ENCODE measurements around the gene ANO1.

The ANO1 gene

GRCh38 chr11:70144262-70144661 is 66.1 kb downstream of the ANO1 start:
- Histone ChIP-seq H2AFZ (ENCODE audit: low read length) (no peak overlapping the region), H3K79me2 (ENCODE audit: low read length) (no peaks in the 10 kb centered on the region), H3F3A (ENCODE audit: insufficient read depth, low read length) (no peaks in the 10 kb centered on the region), H3K9me2 (replicated peaks; ENCODE audit: insufficient read depth, low read length) (no peaks in the 10 kb centered on the region), H3K9me3 (replicated peaks; ENCODE audit: insufficient read depth, low read length) (no peaks in the 10 kb centered on the region), H4K20me1 (ENCODE audit: insufficient read depth, low read length) (no peaks in the 10 kb centered on the region), H3K4me3 (ENCODE audit: low read length) (no peak overlapping the region), H3K4me2 (ENCODE audit: low read depth, low read length) (no peak overlapping the region), H3K36me3 (replicated peaks; ENCODE audit: insufficient read depth, low read length) (no peaks in the 10 kb centered on the region), H3K27ac (ENCODE audit: low read length) (no peak overlapping the region), H3K4me1 (ENCODE audit: low read length) (no peaks in the 10 kb centered on the region), H3K27me3 (replicated peaks; ENCODE audit: insufficient read depth, low read length) (peaks cover 100% of the 10 kb centered on the region), H3K9ac (ENCODE audit: low read length) (no peak overlapping the region)
- no peak for DNase-seq
- no peak for TF ChIP-seq EZH2 (optimal IDR thresholded peaks at IDR 0.05; ENCODE audit: low read depth, low read length)
- no peak for TF ChIP-seq EZH2phosphoT487 (IDR thresholded peaks at IDR 0.05; ENCODE audit: low read length)
- no peak for TF ChIP-seq CTCF (IDR thresholded peaks at IDR 0.05; ENCODE audit: low read length)

DNA sequence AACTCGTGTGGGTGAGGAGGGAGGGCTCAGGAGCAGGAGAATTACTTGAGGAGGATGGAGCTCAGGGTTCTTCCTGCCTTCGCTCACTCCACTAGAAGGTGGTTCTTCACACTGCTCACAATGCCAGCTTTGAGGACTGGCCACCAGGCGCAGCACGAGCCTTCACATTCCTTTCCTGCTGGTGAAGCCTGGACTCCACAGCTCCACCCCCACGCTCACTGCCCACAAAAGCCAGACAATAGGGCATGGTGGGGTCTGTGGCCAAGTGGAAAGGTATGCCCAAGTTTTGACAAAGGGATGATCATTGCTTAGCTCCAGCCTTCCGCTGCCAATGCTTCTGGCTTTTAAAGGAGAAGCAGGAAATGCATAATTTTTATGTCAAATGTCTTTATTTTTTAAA is 67.0 kb downstream of the ANO1 start:
- H3K4me2 ChIP-seq (ENCODE audit: low read depth, low read length): no peak overlapping the region
- H2AFZ ChIP-seq (ENCODE audit: low read length): no peak overlapping the region
- no peak overlapping the region for H3K9ac ChIP-seq (ENCODE audit: low read length)
- no peaks in the 10 kb centered on the region for H3K36me3 ChIP-seq (replicated peaks; ENCODE audit: insufficient read depth, low read length)
- H3K79me2 ChIP-seq (ENCODE audit: low read length): no peaks in the 10 kb centered on the region
- H4K20me1 ChIP-seq (ENCODE audit: insufficient read depth, low read length): no peaks in the 10 kb centered on the region
- no peaks in the 10 kb centered on the region for H3K9me3 ChIP-seq (replicated peaks; ENCODE audit: insufficient read depth, low read length)
- H3K4me1 ChIP-seq (ENCODE audit: low read length): no peaks in the 10 kb centered on the region
- H3F3A ChIP-seq (ENCODE audit: insufficient read depth, low read length): no peaks in the 10 kb centered on the region
- no peaks in the 10 kb centered on the region for H3K9me2 ChIP-seq (replicated peaks; ENCODE audit: insufficient read depth, low read length)
- H3K27ac ChIP-seq (ENCODE audit: low read length): no peak overlapping the region
- H3K27me3 ChIP-seq (replicated peaks; ENCODE audit: insufficient read depth, low read length): peaks cover 100% of the 10 kb centered on the region
- TF ChIP-seq EZH2 (optimal IDR thresholded peaks at IDR 0.05; ENCODE audit: low read depth, low read length) (no peak), CTCF (IDR thresholded peaks at IDR 0.05; ENCODE audit: low read length) (no peak), EZH2phosphoT487 (IDR thresholded peaks at IDR 0.05; ENCODE audit: low read length) (no peak)
- no peak for DNase-seq
- H3K4me3 ChIP-seq (ENCODE audit: low read length): no peak overlapping the region

GRCh38 chr11:70145841-70146240 is 67.7 kb downstream of the ANO1 start:
- Histone ChIP-seq H3K4me2 (ENCODE audit: low read depth, low read length) (no peak overlapping the region), H3K9me2 (replicated peaks; ENCODE audit: insufficient read depth, low read length) (no peaks in the 10 kb centered on the region), H3F3A (ENCODE audit: insufficient read depth, low read length) (no peaks in the 10 kb centered on the region), H3K79me2 (ENCODE audit: low read length) (no peaks in the 10 kb centered on the region), H3K9me3 (replicated peaks; ENCODE audit: insufficient read depth, low read length) (no peaks in the 10 kb centered on the region), H3K4me3 (ENCODE audit: low read length) (no peak overlapping the region), H3K4me1 (ENCODE audit: low read length) (no peaks in the 10 kb centered on the region), H3K36me3 (replicated peaks; ENCODE audit: insufficient read depth, low read length) (no peaks in the 10 kb centered on the region), H3K27ac (ENCODE audit: low read length) (no peak overlapping the region), H3K27me3 (replicated peaks; ENCODE audit: insufficient read depth, low read length) (peaks cover 100% of the 10 kb centered on the region), H2AFZ (ENCODE audit: low read length) (no peak overlapping the region), H4K20me1 (ENCODE audit: insufficient read depth, low read length) (no peaks in the 10 kb centered on the region), H3K9ac (ENCODE audit: low read length) (no peak overlapping the region)
- TF ChIP-seq EZH2 (optimal IDR thresholded peaks at IDR 0.05; ENCODE audit: low read depth, low read length): no peak
- no peak for DNase-seq

GRCh38 chr11:70146299-70146698 is 68.2 kb downstream of the ANO1 start:
- no peak overlapping the region for H3K4me3 ChIP-seq (ENCODE audit: low read length)
- peaks cover 100% of the 10 kb centered on the region for H3K27me3 ChIP-seq (replicated peaks; ENCODE audit: insufficient read depth, low read length)
- no peaks in the 10 kb centered on the region for H3K36me3 ChIP-seq (replicated peaks; ENCODE audit: insufficient read depth, low read length)
- no peaks in the 10 kb centered on the region for H3K9me2 ChIP-seq (replicated peaks; ENCODE audit: insufficient read depth, low read length)
- no peak overlapping the region for H3K9ac ChIP-seq (ENCODE audit: low read length)
- DNase-seq: no peak
- H3K4me2 ChIP-seq (ENCODE audit: low read depth, low read length): no peak overlapping the region
- H3K4me1 ChIP-seq (ENCODE audit: low read length): no peaks in the 10 kb centered on the region
- H4K20me1 ChIP-seq (ENCODE audit: insufficient read depth, low read length): no peaks in the 10 kb centered on the region
- no peaks in the 10 kb centered on the region for H3K79me2 ChIP-seq (ENCODE audit: low read length)
- TF ChIP-seq EZH2 (optimal IDR thresholded peaks at IDR 0.05; ENCODE audit: low read depth, low read length): no peak
- no peak for TF ChIP-seq EZH2phosphoT487 (IDR thresholded peaks at IDR 0.05; ENCODE audit: low read length)
- no peak for TF ChIP-seq CTCF (IDR thresholded peaks at IDR 0.05; ENCODE audit: low read length)
- H3K27ac ChIP-seq (ENCODE audit: low read length): no peak overlapping the region
- no peaks in the 10 kb centered on the region for H3F3A ChIP-seq (ENCODE audit: insufficient read depth, low read length)
- no peak overlapping the region for H2AFZ ChIP-seq (ENCODE audit: low read length)
- no peaks in the 10 kb centered on the region for H3K9me3 ChIP-seq (replicated peaks; ENCODE audit: insufficient read depth, low read length)
